ENCODE results near the gene ARPC3.
"Not testable (repeated sequence)": the region's sequence is repeated elsewhere in the genome, so short reads cannot be mapped to it uniquely, and the experiment has no call there.

The ARPC3 gene

GRCh38 chr12:110449799-110450497 lies at the start of gene ARPC3:
Gene ARPC3 (minus strand): TSS chr12:110450337. CDS start chr12:110450260, 77 bp downstream.
- peak; percentile 90 for DNase-seq (ENCODE audit: low read depth)

GRCh38 chr12:110498984-110499706 lies 49.0 kb upstream of the ARPC3 start:
- DNase-seq (ENCODE audit: low read depth) = no peak

GRCh38 chr12:110475426-110475825 lies 25.3 kb upstream of the ARPC3 start:
- DNase-seq (ENCODE audit: low read depth) = no peak

DNA sequence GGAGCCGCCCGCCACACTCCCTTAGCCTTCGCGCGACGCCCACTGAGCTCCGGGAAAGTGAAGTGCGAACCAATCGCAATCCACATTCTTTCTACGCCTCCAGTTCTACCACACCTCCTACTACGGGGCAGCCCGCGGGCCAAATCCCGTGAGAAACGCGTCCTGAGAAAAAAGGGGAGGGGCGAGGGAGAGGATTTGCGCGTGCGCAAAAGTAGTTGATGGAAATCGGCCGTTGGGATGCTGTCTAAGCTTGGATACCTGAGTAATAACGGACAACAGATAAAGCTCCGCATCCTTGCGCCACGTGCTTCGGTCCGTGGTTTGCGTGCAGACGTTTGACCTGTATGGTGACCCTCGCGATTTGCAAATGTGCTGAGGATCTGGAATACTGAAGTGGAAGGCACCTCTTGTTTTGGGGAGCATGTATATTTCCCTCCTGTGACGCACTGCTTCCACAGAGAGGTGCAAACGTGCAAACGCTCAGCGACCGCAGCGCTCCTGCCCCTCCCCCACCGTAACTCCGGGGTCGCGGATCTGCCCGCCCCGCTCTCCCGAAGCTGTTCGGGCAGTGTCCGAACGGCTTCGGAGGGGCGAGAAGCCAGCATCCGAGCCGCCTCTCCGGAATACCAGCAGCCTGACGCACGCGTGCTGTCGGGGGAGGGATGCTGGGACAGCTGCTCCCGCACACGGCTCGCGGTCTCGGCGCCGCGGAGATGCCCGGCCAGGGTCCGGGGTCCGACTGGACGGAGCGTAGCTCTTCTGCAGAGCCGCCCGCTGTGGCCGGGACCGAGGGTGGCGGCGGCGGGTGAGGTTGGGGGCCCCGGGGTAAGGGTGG lies 18.3 kb upstream of the ARPC3 start, which contains the start of the genes FAM216A and GPN3:
TSS of gene FAM216A (plus strand) at position 632 of the 835 bp plus-strand sequence. CDS start at position 663, 31 bp downstream.
TSS of gene GPN3 (minus strand) at position 44 of the 835 bp plus-strand sequence. CDS start 54 bp downstream, outside the sequence.
- DNase-seq (ENCODE audit: low read depth) = peak; percentile 89

GRCh38 chr12:110467847-110468213 lies 17.7 kb upstream of the ARPC3 start:
- no peak for DNase-seq (ENCODE audit: low read depth)

DNA sequence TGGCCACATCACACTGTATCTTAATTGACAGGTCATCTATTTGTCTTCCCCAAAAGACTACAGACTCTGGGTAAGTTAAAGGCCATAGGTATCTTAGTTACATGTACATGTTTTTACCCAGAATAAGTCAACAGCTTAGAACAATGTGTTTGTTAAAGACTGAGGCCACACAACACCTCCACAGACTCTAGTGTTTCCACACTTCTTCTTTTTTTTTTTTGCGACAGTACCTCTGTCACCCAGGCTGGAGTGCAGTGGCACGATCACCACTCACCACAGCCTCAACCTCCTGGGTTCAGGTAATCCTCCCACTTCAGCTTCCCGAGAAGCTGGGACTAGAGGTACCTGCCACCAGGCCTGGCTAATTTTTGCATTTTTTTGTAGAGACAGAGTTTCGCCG lies 16.7 kb upstream of the ARPC3 start:
- no peak for DNase-seq (ENCODE audit: low read depth)

GRCh38 chr12:110465765-110466164 lies 15.6 kb upstream of the ARPC3 start:
- DNase-seq (ENCODE audit: low read depth) = not testable (repeated sequence)

- DNase-seq (ENCODE audit: low read depth) = no peak
Observed at GRCh38 chr12:110465024-110465423, 14.9 kb upstream of the ARPC3 start.

- DNase-seq (ENCODE audit: low read depth) = not testable (repeated sequence)
Observed at GRCh38 chr12:110461189-110461588, 11.1 kb upstream of the ARPC3 start.

GRCh38 chr12:110458756-110459155 lies 8.6 kb upstream of the ARPC3 start:
- DNase-seq (ENCODE audit: low read depth) = no peak

DNA sequence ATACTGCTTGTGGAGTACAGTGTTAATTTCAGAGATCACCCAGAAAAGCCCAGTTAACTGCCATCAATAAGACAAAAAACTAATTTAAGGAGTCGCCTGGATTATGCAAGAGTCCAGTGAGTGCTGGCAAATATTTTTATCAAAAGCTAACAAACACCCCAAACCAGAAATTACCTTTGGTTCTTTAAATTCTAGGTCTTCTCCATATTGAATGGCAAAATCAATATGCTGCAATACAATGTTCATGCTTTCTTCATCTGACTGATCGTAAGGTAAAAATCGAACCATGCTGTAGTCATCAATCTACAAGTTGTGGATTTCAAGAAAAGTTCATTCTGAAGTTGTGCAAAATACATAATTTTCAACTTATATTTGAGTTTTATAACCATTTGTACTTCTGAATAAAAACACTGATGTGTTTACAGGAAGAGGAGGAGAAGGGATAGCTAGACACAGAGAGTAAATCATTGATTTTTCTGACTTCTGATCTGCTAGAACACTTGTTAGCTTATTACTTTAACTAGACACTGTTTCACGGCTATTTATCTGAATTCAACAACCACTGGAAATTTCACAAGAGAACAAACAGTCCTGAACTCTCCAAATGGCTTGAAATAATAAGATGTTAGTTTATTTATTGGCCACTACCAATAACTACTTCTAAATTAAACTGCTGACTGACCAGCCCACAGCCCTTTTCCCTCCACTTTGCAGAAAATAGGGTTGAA lies 3.6 kb upstream of the ARPC3 start:
- no peak for DNase-seq (ENCODE audit: low read depth)

GRCh38 chr12:110451263-110451662 lies 1.1 kb upstream of the ARPC3 start:
- DNase-seq (ENCODE audit: low read depth) = no peak

- DNase-seq (ENCODE audit: low read depth) = no peak
Observed at GRCh38 chr12:110444455-110444854, 5.7 kb downstream of the ARPC3 start.

GRCh38 chr12:110436231-110436630 lies 13.9 kb downstream of the ARPC3 start:
- no peak for DNase-seq (ENCODE audit: low read depth)

DNA sequence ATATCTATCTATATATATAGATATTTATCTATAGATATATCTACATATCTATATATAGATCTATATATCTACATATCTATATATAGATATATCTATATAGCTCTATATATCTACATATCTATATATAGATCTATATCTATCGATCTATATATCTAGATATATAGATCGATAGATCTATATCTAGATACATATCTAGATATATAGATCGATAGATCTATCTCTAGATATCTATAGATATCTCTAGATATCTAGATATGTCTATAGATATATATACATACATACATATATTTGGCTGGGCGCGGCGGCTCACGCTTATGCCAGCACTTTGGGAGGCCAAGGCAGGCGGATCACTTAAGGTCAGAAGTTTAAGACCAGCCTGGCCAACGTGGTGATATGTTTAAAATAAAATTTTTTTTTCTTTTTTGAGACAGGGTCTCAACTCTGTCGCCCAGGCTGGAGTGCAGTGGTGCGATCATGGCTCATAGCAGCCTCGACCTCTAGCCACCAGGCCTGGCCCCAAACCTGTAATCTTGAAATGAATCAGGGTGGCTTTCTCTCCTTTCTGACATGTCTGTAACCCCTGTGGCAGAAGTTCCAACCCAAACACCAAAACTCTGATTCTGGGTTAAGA lies 18.1 kb downstream of the ARPC3 start:
- DNase-seq (ENCODE audit: low read depth) = no peak

- DNase-seq (ENCODE audit: low read depth) = not testable (repeated sequence)
Observed at GRCh38 chr12:110429676-110430075, 20.5 kb downstream of the ARPC3 start.

GRCh38 chr12:110426406-110426805 lies 23.7 kb downstream of the ARPC3 start:
- no peak for DNase-seq (ENCODE audit: low read depth)

- no peak for DNase-seq (ENCODE audit: low read depth)
Observed at GRCh38 chr12:110424237-110424636, 25.9 kb downstream of the ARPC3 start.

- no peak for DNase-seq (ENCODE audit: low read depth)
Observed at GRCh38 chr12:110421701-110422100, 28.4 kb downstream of the ARPC3 start.

- DNase-seq (ENCODE audit: low read depth) = no peak
Observed at GRCh38 chr12:110421159-110421661, 28.9 kb downstream of the ARPC3 start.

GRCh38 chr12:110420644-110421043 lies 29.5 kb downstream of the ARPC3 start:
- not testable (repeated sequence) for DNase-seq (ENCODE audit: low read depth)

Measured in stimulated activated CD8-positive, alpha-beta memory T cell treated with anti-CD3 and anti-CD28 coated beads, Interleukin-7, amount 100 ng/mL, for 24 hours (primary cell).